Measurements from ENCODE around the gene SNED1. TPM values are rescaled to one million over a fixed set of nuclear protein-coding genes. Genes with fewer than 3 reads are reported as not detected.
A peak's percentile ranks its signal among the peaks of the same experiment; 100 is the strongest.

Gene SNED1
- total RNA-seq, 1 donor from 2014 or later, result 6.1 TPM

DNA sequence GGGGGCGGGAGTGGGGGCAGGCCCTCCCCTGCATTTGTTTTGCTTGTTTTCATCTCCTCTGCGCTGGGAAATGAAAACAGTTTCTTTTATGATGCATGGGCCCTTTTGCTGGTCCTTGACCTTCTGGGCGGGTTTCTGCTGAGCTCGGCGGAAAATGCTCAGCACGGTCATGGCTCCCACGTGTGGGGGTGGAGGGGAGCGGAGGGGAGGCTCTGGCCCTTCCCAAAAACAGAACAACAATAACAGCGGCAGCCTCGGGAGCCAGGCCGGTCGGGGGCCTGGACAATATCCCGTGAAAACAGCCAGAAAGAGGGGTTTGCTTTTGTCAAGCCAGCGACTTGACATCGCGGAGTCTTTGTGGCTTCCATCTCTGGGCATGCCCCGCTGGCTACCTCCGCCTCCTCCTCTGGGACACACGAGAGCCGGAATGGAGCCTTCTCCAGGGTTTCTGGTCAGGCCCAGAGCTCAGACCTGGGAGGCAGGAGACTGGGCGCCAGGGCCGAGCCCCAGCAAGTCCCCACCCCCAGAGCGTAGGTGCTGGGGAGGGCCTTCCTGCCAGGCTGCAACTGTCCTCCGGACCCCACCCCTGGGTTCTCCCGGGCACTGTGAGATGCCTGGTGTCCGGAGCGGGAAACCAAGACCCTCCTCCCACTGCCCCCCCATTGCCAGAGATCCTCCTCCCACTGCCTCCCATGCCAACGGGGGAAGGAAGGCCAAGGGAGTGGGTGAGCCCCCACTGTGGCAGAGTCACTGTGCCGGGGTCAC lies 35.9 kb upstream of the SNED1 start:
- Histone ChIP-seq H3K4me3 (peak overlapping the region; percentile 25), H3K27me3 (ENCODE audit: low read depth) (no peaks in the 10 kb centered on the region), H3K4me1 (peaks cover 50% of the 10 kb centered on the region), H3K36me3 (no peaks in the 10 kb centered on the region), H3K27ac (replicated peaks) (peak overlapping the region; percentile 16), H3K9me3 (replicated peaks) (no peaks in the 10 kb centered on the region)
- intact Hi-C loops (cut with micrococcal nuclease), result no loop called here
- peak; percentile 9 for DNase-seq
- TF ChIP-seq, protein P1, sequence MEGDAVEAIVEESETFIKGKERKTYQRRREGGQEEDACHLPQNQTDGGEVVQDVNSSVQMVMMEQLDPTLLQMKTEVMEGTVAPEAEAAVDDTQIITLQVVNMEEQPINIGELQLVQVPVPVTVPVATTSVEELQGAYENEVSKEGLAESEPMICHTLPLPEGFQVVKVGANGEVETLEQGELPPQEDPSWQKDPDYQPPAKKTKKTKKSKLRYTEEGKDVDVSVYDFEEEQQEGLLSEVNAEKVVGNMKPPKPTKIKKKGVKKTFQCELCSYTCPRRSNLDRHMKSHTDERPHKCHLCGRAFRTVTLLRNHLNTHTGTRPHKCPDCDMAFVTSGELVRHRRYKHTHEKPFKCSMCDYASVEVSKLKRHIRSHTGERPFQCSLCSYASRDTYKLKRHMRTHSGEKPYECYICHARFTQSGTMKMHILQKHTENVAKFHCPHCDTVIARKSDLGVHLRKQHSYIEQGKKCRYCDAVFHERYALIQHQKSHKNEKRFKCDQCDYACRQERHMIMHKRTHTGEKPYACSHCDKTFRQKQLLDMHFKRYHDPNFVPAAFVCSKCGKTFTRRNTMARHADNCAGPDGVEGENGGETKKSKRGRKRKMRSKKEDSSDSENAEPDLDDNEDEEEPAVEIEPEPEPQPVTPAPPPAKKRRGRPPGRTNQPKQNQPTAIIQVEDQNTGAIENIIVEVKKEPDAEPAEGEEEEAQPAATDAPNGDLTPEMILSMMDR (IDR thresholded peaks at IDR 0.05; ENCODE audit: borderline replicate concordance), result no peak

DNA sequence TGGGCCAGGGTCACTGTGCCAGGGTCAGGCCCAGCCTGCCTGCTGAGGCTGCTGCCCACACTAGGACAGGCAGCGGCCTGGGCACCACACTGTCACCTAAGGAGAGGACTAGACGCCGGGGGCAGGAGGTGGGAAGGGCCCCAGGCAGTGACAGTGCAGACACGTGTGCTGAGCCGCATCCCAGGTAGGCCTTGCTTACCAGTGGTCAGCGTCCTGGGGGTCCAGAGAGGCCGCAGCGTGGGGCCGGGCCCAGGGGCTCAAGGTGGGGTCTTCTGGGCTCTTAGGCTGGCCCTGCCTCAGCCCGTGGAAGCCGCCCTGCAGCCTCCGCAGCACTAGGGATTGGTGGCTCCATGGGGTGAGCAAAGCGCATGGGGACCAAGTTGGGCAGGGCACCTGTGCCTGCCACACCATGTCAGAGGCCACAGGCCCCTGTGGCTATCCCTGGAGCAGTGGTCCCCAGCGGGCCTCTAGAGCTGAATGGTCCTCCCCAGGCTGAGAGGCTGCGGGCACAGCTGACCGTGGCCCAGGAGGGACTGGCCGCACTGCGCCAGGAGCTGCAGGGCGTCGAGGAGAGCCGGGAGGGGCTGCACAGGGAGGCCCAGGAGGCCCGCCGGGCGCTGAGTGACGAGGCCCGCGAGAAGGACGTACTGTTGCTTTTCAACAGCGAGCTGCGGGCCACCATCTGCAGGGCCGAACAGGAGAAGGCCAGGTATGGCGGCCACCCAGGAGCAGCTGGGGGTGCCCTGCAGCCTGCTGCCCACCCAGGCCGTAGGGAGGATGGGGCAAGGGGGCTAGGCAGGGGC lies 35.2 kb upstream of the SNED1 start:
- Histone ChIP-seq H3K9me3 (replicated peaks) (no peaks in the 10 kb centered on the region), H3K4me3 (no peak overlapping the region), H3K27me3 (ENCODE audit: low read depth) (no peaks in the 10 kb centered on the region), H3K4me1 (peaks cover 42% of the 10 kb centered on the region), H3K36me3 (no peaks in the 10 kb centered on the region), H3K27ac (replicated peaks) (no peak overlapping the region)
- DNase-seq, result peak; percentile 13
- intact Hi-C loops (cut with micrococcal nuclease), result no loop called here
- TF ChIP-seq, protein P1 (IDR thresholded peaks at IDR 0.05; ENCODE audit: borderline replicate concordance), result no peak

DNA sequence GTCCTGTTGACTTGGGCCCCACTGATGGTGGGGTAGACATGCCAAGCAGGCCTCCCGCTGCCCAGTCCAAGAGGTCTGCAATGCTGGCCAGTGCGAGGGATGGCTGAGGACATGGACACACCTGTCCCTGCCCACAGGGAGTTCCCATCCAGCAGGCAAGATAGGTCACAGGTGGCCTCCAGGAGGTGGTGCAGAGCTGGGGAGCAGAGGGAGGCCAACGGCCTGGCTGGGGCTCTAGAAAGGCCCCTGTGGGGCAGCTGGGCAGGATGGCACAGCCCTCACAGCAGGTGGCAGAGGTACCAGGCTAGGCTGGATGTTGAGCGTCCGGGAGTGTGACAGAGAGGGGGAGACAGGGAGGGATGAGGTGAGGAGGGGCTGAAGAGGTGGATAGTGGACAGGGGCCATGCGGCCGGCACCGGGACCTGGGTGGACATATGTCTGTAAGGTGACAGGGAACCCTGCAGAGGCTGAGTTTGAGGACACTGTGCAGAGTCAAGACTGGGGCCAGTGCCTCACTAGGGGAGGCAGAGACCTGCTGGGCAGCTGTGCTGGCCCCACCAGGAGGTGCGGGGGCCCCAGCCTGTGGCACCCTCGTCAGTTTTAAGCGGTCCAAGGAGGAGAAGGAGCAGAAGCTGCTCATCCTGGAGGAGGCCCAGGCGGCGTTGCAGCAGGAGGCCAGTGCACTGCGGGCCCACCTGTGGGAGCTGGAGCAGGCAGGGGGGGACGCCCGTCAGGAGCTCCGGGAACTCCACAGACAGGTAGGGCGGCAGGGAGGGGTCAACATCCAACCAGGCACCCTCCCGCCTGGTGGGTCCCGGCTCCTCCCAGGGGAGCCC lies 34.3 kb upstream of the SNED1 start:
- intact Hi-C loops (cut with micrococcal nuclease), result no loop called here
- Histone ChIP-seq H3K36me3 (no peaks in the 10 kb centered on the region), H3K27ac (replicated peaks) (no peak overlapping the region), H3K27me3 (ENCODE audit: low read depth) (no peaks in the 10 kb centered on the region), H3K4me3 (no peak overlapping the region), H3K4me1 (peaks cover 43% of the 10 kb centered on the region), H3K9me3 (replicated peaks) (no peaks in the 10 kb centered on the region)
- peak; percentile 4 for DNase-seq
- TF ChIP-seq, protein P1 (IDR thresholded peaks at IDR 0.05; ENCODE audit: borderline replicate concordance), result no peak

DNA sequence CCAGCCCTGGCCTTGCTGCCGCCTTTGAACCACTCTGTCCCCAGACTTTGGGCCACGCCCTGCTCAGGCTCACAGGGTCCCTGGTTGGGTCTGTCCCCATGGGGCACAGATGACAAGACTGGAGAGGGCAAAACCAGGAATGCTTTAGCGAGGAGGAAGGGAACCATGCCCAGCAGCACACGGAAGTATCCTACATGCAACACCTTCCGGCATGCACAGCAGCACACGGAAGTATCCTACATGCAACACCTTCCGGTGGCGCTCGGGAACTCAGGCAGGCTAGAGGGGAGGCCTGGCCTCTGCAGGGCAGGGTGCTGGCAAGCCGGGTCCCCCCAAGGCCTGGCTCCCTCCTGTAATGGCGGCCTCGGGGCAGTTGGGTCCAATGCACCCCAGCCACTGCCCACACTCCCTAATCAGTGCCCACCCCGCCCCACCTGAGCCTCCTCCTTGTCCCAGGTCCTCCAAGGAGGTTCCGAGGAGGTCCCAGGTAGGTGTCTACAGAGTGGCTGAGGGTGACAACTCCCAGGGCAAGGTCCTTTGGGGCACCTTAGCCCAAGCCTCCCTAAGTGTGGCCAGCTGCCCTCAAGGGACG lies 33.6 kb upstream of the SNED1 start:
- intact Hi-C loops (cut with micrococcal nuclease), result no loop called here
- H3K36me3 ChIP-seq, result no peaks in the 10 kb centered on the region
- no peak overlapping the region for H3K4me3 ChIP-seq
- TF ChIP-seq, protein P1 (IDR thresholded peaks at IDR 0.05; ENCODE audit: borderline replicate concordance), result no peak
- DNase-seq, result peak; percentile 13
- H3K9me3 ChIP-seq (replicated peaks), result no peaks in the 10 kb centered on the region
- no peaks in the 10 kb centered on the region for H3K27me3 ChIP-seq (ENCODE audit: low read depth)
- no peak overlapping the region for H3K27ac ChIP-seq (replicated peaks)
- H3K4me1 ChIP-seq, result peaks cover 41% of the 10 kb centered on the region

Data from left ventricle myocardium inferior (tissue), 1 donor.